ENCODE data around the gene CYP26A1.

- no peak for TF ChIP-seq CTCF (conservative IDR thresholded peaks at IDR 0.05; ENCODE audit: low read depth, low read length)
- no peak for TF ChIP-seq EZH2 (IDR thresholded peaks at IDR 0.05; ENCODE audit: borderline replicate concordance, low read depth, low read length, poor library complexity, severe bottlenecking)
These were observed 8.1 kb downstream of the CYP26A1 start for GRCh38 chr10:93081834-93082233.
